H9 (cell line): Measurements from ENCODE around the gene PLPPR5. TPM values are rescaled to one million over a fixed set of nuclear protein-coding genes. Genes with fewer than 3 reads are reported as not detected.
"Not testable (repeated sequence)": the region's sequence is repeated elsewhere in the genome, so short reads cannot be mapped to it uniquely, and the experiment has no call there.

Experiments used
- DNase-seq: peaks from one replicate; pipeline ENCODE4 v3.0.0-alpha.2; 2017
- H2AFZ ChIP-seq: one replicate; pipeline ENCODE4 v1.6.1; 2013; ENCODE audit warnings: mild to moderate bottlenecking, low read length, control low read depth, moderate library complexity
- H2AK5ac ChIP-seq: 2 replicates; pipeline ENCODE4 v1.6.1; 2013; ENCODE audit warnings: low read length, control low read depth, mixed read lengths; ENCODE audit not compliant: insufficient read length
- H2BK120ac ChIP-seq: one replicate; pipeline ENCODE4 v1.6.1; 2013; ENCODE audit warnings: low read depth, mild to moderate bottlenecking, low read length, control low read depth, inconsistent platforms; ENCODE audit not compliant: poor library complexity, severe bottlenecking
- H2BK12ac ChIP-seq: 2 replicates; pipeline ENCODE4 v1.6.1; 2013; ENCODE audit warnings: low read length, control low read depth, mixed read lengths, low read depth; ENCODE audit not compliant: insufficient read length
- H2BK15ac ChIP-seq: 2 replicates; pipeline ENCODE4 v1.6.1; 2013; ENCODE audit warnings: low read depth, low read length, control low read depth
- H2BK20ac ChIP-seq: one replicate; pipeline ENCODE4 v1.6.1; 2013; ENCODE audit warnings: low read depth, mild to moderate bottlenecking, low read length, control low read depth, inconsistent platforms; ENCODE audit not compliant: poor library complexity, severe bottlenecking
- H2BK5ac ChIP-seq: 2 replicates; pipeline ENCODE4 v1.6.1; 2013; ENCODE audit warnings: low read length, control low read depth, mixed read lengths; ENCODE audit not compliant: insufficient read length
- H3K14ac ChIP-seq: 2 replicates; pipeline ENCODE4 v1.6.1; 2013; ENCODE audit warnings: low read length, control low read depth; ENCODE audit not compliant: insufficient read depth
- H3K18ac ChIP-seq: 2 replicates; pipeline ENCODE4 v1.6.1; 2013; ENCODE audit warnings: low read depth, mild to moderate bottlenecking, mixed read lengths, low read length, control low read depth; ENCODE audit not compliant: insufficient read length
- H3K23ac ChIP-seq: 2 replicates; pipeline ENCODE4 v1.6.1; 2013; ENCODE audit warnings: low read length, control low read depth, mixed read lengths, low read depth; ENCODE audit not compliant: insufficient read length
- H3K23me2 ChIP-seq: 2 replicates; pipeline ENCODE4 v1.6.1; 2013; ENCODE audit warnings: low read depth, mild to moderate bottlenecking, mixed read lengths, low read length, control low read depth; ENCODE audit not compliant: insufficient read length, poor library complexity, severe bottlenecking
- H3K27ac ChIP-seq: 2 replicates; pipeline ENCODE4 v1.5.1; 2013; ENCODE audit warnings: low read length, control low read depth, mixed read lengths, low read depth; ENCODE audit not compliant: insufficient read length
- H3K27me3 ChIP-seq: 2 replicates; pipeline ENCODE4 v1.6.1; 2013; ENCODE audit warnings: low read length, control low read depth, inconsistent platforms; ENCODE audit not compliant: insufficient read depth
- H3K4ac ChIP-seq: 2 replicates; pipeline ENCODE4 v1.6.1; 2013; ENCODE audit warnings: low read depth, mild to moderate bottlenecking, control low read depth, inconsistent platforms, low read length, moderate library complexity
- H3K4me1 ChIP-seq: 2 replicates; pipeline ENCODE4 v1.6.1; 2013; ENCODE audit warnings: low read length, control low read depth, inconsistent platforms; ENCODE audit not compliant: insufficient read depth
- H3K4me2 ChIP-seq: 2 replicates; pipeline ENCODE4 v1.6.1; 2013; ENCODE audit warnings: low read length, control low read depth, mixed read lengths; ENCODE audit not compliant: insufficient read length, insufficient read depth
- H3K56ac ChIP-seq: 2 replicates; pipeline ENCODE4 v1.6.1; 2013; ENCODE audit warnings: low read depth, mild to moderate bottlenecking, mixed read lengths, low read length, control low read depth; ENCODE audit not compliant: insufficient read length
- H3K79me1 ChIP-seq: 2 replicates; pipeline ENCODE4 v1.6.1; 2013; ENCODE audit warnings: low read depth, mild to moderate bottlenecking, moderate library complexity, low read length, control low read depth, inconsistent platforms; ENCODE audit not compliant: insufficient read depth, poor library complexity, severe bottlenecking
- H3K79me2 ChIP-seq: 2 replicates; pipeline ENCODE4 v1.6.1; 2013; ENCODE audit warnings: low read length, control low read depth, inconsistent platforms; ENCODE audit not compliant: insufficient read depth
- H3K9ac ChIP-seq: 2 replicates; pipeline ENCODE4 v1.6.1; 2013; ENCODE audit warnings: low read length, control low read depth, mixed read lengths; ENCODE audit not compliant: insufficient read length; ENCODE audit errors: extremely low read depth
- H3K9me3 ChIP-seq: one replicate; pipeline ENCODE4 v1.6.1; 2013; ENCODE audit warnings: low read depth, low read length, inconsistent platforms; ENCODE audit not compliant: control insufficient read depth
- H3T11ph ChIP-seq: one replicate; pipeline ENCODE4 v1.6.1; 2013; ENCODE audit warnings: mild to moderate bottlenecking, low read length, control low read depth, inconsistent platforms
- H4K20me1 ChIP-seq: one replicate; pipeline ENCODE4 v1.6.1; 2013; ENCODE audit not compliant: control insufficient read depth, insufficient read length, insufficient read depth
- H4K5ac ChIP-seq: 2 replicates; pipeline ENCODE4 v1.6.1; 2013; ENCODE audit warnings: low read depth, mild to moderate bottlenecking, mixed read lengths, low read length, control low read depth; ENCODE audit not compliant: insufficient read length
- H4K8ac ChIP-seq: replicated peaks from 2 replicates; pipeline ENCODE4 v1.6.1; 2013; ENCODE audit warnings: low read length, control low read depth, mixed read lengths, low read depth; ENCODE audit not compliant: insufficient read length
- H4K91ac ChIP-seq: 2 replicates; pipeline ENCODE4 v1.6.1; 2013; ENCODE audit warnings: low read depth, mild to moderate bottlenecking, moderate library complexity, mixed read lengths, low read length, control low read depth; ENCODE audit not compliant: insufficient read length
- H3K27ac Mint-ChIP-seq, 3 experiments: 2 replicates in 2 of 3; 3 replicates in 1 of 3; pipeline ENCODE4 v1.8.0; 2020 to 2021; ENCODE audit warnings: mixed read lengths in 3 of 3, mild to moderate bottlenecking in 1 of 3, moderate library complexity in 1 of 3
- H3K27me3 Mint-ChIP-seq: 2 replicates; pipeline ENCODE4 v1.8.0; 2021; ENCODE audit warnings: low read depth, mild to moderate bottlenecking, moderate library complexity, mixed read lengths
- H3K36me3 Mint-ChIP-seq, 3 experiments: 2 replicates in 2 of 3; 3 replicates in 1 of 3; pipeline ENCODE4 v1.8.0; 2020 to 2021; ENCODE audit warnings: low read depth in 3 of 3, mixed read lengths in 3 of 3; ENCODE audit not compliant: insufficient read depth in 1 of 3
- H3K4me1 Mint-ChIP-seq, 2 experiments: 2 replicates each; pipeline ENCODE4 v1.8.0; 2020; ENCODE audit warnings: mixed read lengths in 2 of 2
- H3K4me3 Mint-ChIP-seq, 2 experiments: 2 replicates in 1 of 2; 3 replicates in 1 of 2; pipeline ENCODE4 v1.8.0; 2020 to 2021; ENCODE audit warnings: mild to moderate bottlenecking in 2 of 2, mixed read lengths in 2 of 2, moderate library complexity in 1 of 2
- H3K9me3 Mint-ChIP-seq, 2 experiments: 2 replicates in 1 of 2; 3 replicates in 1 of 2; pipeline ENCODE4 v1.8.0; 2020; ENCODE audit warnings: mild to moderate bottlenecking in 2 of 2, mixed read lengths in 2 of 2, moderate library complexity in 1 of 2
- CTCF ChIP-seq: fragments of 200-600 bp; sonication (generic); conservative IDR thresholded peaks from 3 replicates; pipeline ENCODE4 v1.8.0; 2021; ENCODE audit warnings: antibody characterized with exemption, mild to moderate bottlenecking
- WGBS: extraction: QIAGEN DNeasy Blood & Tissue Kit; methylation state at CpG from one replicate; pipeline ENCODE4 v1.1.7; 2013; ENCODE audit warnings: missing lambda C conversion rate, low lambda C conversion rate, mixed read lengths; ENCODE audit not compliant: insufficient read length; ENCODE audit errors: extremely low coverage; 5-methylcytosine and 5-hydroxymethylcytosine counted together
- total RNA-seq: library from RNA; stranded (reverse); gene quantifications from 2 replicates; pipeline ENCODE4 v1.2.1, GENCODE V29; 2021

Gene PLPPR5
- total RNA-seq, 1 experiment from 2014 or later = 1.4 TPM

GRCh38 chr1:99049745-99050144 is 45.1 kb upstream of the PLPPR5 start:
- H3K27ac Mint-ChIP-seq = no peak overlapping the region
- H3K18ac ChIP-seq = no peak overlapping the region
- peaks cover 3% of the 10 kb centered on the region in 2 experiments; a peak in 2 of 5 replicates for H3K9me3 Mint-ChIP-seq

GRCh38 chr1:99036746-99037145 is 32.1 kb upstream of the PLPPR5 start:
- not testable (repeated sequence) for H3K18ac ChIP-seq, H3K4ac ChIP-seq, H3K4me3 Mint-ChIP-seq, H2BK12ac ChIP-seq, H3K9ac ChIP-seq, H4K8ac ChIP-seq, H2BK120ac ChIP-seq, H3K27me3 Mint-ChIP-seq, H2AFZ ChIP-seq, H3K14ac ChIP-seq, H3K27ac Mint-ChIP-seq, H3K4me1 Mint-ChIP-seq, H4K91ac ChIP-seq, H3K23ac ChIP-seq, H3K79me2 ChIP-seq, H3K4me1 ChIP-seq, H4K5ac ChIP-seq, H3K79me1 ChIP-seq, H3K27ac ChIP-seq, H3K9me3 ChIP-seq, H3K4me2 ChIP-seq, H2BK5ac ChIP-seq, H2AK5ac ChIP-seq, H2BK20ac ChIP-seq, H3K56ac ChIP-seq, H4K20me1 ChIP-seq, H3K27me3 ChIP-seq, DNase-seq, H3T11ph ChIP-seq, H3K23me2 ChIP-seq, H2BK15ac ChIP-seq
- no CpG with 5 or more reads among the region's 5 CpGs for WGBS
- Mint-ChIP-seq H3K36me3 (peaks cover 19 to 54% (median 30%) of the 10 kb centered on the region in 3 experiments), H3K9me3 (peaks cover 56 to 60% of the 10 kb centered on the region in 2 experiments)

More at GRCh38 chr1:99049745-99050144, 45.1 kb upstream of the PLPPR5 start:
- no peak overlapping the region for H4K91ac ChIP-seq
- no peak overlapping the region for H3K23ac ChIP-seq
- H3K4me1 ChIP-seq = no peaks in the 10 kb centered on the region
- H2AFZ ChIP-seq = no peak overlapping the region
- H2AK5ac ChIP-seq = no peak overlapping the region
- DNase-seq = no peak
- no peaks in the 10 kb centered on the region for H3K23me2 ChIP-seq
- Mint-ChIP-seq H3K27me3 (no peaks in the 10 kb centered on the region), H3K4me3 (no peak overlapping the region), H3K36me3 (no peaks in the 10 kb centered on the region; a peak in 1 of 7 replicates), H3K4me1 (no peaks in the 10 kb centered on the region)
- no peak for TF ChIP-seq CTCF
- no peak overlapping the region for H2BK5ac ChIP-seq
- no peak overlapping the region for H3K27ac ChIP-seq
- H3K14ac ChIP-seq = no peak overlapping the region
- no peak overlapping the region for H2BK120ac ChIP-seq
- WGBS = no CpG with 5 or more reads among the region's 3 CpGs
- no peak overlapping the region for H3K4ac ChIP-seq
- H2BK12ac ChIP-seq = no peak overlapping the region
- no peak overlapping the region for H2BK20ac ChIP-seq
- no peaks in the 10 kb centered on the region for H3K27me3 ChIP-seq
- H3T11ph ChIP-seq = no peak overlapping the region
- no peaks in the 10 kb centered on the region for H3K79me1 ChIP-seq
- no peak overlapping the region for H4K5ac ChIP-seq
- H4K20me1 ChIP-seq = no peaks in the 10 kb centered on the region
- H3K9ac ChIP-seq = no peak overlapping the region
- H3K56ac ChIP-seq = no peak overlapping the region
- H3K9me3 ChIP-seq = no peaks in the 10 kb centered on the region
- H2BK15ac ChIP-seq = no peak overlapping the region
- H4K8ac ChIP-seq = no peak overlapping the region
- H3K4me2 ChIP-seq = no peak overlapping the region
- H3K79me2 ChIP-seq = no peaks in the 10 kb centered on the region
